DMS114 treated with DMSO at 0.1 percent for 48 hours (cell line): ENCODE results near the gene POMGNT1.

Experiments used
- DNase-seq: peaks from one replicate; lab custom pipeline; 2025; ENCODE audit not compliant: unreplicated experiment; lab: John Stamatoyannopoulos, UW

POMGNT1 gene

DNA sequence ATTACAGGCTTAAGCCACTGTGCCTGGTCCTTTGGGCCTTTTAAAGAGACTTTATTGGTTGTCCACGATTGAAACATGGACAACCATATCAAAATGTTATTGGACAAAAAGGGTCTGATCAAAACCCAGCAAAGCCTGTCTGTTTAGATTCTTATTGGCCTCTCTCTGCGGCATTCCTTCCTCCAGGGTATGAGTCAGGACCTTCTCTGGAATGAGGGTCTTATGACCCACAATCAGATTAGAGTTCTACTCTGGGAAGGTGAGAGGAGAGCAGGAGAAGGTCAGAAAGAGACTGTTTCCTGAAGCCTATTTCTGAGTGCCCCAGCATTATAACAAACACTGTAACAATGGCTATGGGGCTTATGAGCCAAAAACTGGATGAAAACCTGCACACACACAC, 12.8 kb upstream of the POMGNT1 start:
- DNase-seq = no peak

DNA sequence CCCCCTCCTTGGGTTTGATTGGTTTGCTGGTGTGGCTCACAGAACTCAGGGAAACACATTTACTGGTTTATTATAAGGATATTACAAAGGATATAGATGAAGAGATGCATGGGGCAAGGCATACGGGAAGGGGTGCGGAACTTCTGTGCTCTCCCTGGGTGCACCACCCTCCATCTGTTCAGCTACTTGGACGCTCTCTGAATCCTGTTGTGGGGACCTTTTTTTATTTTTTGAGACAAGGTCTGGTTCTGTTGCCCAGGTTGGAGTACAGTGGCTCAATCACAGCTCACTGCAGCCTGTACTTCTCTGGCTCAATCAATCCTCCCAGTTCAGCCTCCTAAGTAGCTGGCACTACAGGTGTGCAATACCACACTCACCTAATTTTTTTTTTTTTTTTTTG, 12.3 kb upstream of the POMGNT1 start:
- no peak for DNase-seq

DNA sequence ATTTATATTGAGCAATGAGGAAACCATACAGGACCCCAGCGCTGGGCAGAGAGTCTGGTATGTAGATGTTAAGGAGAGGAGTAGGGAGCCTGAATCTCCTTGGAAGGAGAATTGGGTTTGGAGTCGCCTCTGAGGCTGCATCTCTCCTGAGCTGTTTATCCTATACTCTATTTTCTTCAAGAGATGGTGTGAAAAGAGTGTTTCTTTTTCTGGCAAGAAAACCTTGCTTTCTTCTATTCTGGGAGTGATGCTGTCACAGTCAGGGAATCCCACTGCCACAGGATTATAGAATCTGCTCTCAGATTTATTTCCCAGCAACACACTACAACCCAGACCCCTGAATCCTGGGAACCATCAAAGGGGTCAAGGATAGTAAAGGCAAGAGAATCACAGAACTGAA, 8.2 kb upstream of the POMGNT1 start:
- DNase-seq = no peak

DNA sequence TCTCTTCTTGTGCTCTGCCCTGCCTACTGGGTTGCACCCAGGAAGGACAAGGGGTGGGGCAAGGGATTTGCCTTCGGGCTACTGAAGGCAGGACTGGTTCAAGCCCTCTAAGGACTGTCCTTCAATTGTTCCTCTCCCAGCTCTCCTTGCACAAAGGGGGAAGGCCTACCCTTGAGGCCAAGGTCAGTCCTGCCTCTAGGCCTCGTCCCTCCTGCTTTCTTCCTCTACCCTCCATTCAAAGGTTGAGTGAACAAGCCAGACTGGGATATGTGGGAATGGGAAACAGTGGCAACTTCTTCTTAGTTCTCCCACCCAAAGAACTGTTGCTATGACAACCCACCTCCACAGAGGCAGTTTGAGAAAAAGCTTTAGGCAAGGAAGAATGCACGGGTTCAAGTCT, 7.6 kb upstream of the POMGNT1 start:
- DNase-seq = no peak

DNA sequence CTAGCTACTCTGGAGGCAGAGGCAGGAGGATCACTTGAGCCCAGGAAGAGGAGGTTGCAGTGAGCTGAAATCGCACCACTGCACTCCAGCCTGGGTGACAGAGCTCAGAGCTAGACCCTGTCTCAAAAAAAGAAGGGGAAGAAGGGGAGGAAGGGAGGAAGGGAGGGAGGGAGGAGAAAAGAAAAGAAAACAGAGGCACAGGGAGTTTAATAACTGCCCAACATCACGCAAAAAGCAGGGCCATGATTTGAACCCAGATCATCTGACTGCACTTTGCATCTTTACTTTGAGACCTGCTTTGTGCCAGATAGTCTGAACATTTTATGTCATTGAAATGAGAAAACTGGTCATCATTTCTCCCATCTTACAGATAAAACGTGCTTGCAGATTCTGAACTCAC, 6.9 kb upstream of the POMGNT1 start:
- DNase-seq = no peak

DNA sequence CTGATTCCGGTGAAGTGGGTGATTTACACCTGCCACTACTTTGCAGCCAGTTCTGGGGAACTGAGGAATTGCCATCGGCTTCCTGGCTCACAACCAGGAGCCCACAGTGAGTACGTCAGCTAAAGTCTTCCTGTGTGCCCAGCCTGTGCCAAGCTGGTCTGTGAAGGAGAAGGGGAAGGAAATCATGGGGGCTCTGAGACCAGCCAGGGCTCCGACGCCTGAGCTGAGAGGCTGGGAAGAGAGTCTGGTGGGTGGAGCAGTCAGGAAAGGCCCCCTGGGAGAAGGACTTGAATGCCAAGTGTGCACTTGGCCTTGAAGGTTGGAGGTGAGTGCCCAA, 6.1 kb upstream of the POMGNT1 start:
- no peak for DNase-seq

DNA sequence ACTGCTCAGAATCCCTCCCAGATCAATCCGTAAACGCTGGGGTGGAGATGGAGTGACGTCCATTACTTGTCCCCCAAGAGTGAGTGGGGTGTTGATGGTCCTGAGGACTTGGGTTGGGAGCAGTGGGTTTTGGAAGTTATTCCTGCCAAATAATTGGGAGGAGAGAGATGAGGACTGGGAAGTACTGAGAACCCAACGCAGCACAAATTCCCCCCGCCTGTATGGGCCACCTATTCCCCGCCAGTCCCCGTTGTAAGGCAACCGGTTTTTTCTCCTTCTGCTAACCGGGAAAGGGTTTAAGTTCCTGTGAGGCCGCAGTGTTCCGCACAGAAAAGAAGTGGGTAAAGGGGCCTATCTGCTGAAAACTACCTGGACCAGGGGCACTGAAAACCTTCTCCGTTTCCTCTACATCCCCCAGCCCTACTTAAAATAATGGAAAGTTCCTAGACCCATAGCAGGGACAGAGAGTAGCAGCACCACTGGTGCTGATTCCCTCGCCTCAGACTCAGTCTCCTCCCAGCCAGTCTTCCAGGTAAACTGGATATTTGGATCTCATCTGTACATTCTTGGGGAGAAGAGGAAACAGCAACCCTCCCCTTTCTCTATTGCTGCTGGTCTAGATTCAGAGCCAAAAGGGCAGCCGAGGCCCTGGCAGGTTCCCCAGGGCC, 5.6 kb upstream of the POMGNT1 start:
- no peak for DNase-seq

DNA sequence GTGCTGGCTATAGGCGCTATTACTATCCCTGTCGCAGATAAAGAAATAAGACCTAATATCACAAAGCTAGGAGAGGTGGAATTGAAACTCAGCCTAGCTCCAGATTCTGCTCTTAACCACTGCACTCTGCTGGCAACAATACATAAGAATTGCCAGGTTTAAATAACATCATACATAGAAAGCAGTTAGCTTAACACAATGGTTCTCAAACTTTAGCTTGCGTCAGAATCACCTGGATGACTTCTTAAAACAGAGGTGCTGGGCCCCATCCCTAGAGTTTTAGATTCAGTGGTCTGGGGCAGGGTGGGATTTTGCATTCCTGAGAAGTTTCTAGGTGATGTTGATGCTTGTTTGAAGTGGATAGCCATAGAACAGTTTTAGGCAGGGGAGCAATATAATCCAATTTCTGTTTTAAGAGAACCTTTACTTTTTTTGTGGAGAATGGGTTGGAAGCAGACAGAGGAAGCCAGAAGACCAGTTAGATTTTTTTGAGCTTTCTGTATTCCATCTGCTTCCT, 1.1 kb upstream of the POMGNT1 start:
- DNase-seq = no peak

DNA sequence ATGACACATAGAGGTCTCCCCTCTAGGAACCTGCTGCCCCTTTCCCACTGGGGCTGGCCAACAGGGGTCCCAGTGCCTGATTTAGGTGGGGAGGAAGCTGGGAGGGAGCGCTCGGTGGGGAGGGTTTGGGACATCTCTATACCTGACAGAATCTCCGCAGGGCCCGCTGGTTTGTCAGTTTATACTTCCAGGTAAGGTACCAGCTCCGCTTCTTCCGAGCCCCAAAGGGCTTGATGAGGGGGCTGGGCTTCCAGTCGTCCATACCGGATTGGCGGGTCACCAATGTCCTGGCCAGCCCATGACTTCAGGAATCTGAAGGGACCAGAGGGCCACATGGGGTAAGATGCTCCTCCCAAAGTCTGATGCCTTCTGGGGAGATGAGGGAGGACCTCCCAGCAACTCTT, 672 bp downstream of the POMGNT1 start:
- no peak for DNase-seq

DNA sequence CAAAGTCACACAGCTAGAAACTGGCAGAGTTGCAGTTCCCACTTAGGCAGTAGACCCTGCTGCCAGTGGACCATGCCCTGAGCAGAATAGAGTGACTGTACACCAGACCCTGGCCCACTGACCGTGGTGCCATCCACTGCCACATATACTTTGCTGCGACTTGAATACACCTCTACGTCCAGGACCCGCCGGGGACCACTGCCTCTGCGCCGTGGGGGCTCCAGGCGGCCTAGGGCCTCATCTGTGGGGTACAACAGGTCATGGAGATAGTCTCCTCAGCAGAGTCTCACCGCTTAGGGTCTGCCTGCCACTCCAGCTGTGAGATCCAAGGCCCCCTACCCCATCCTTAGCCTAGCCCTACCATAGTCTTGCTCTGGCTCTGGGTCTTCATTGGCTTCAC, 1.6 kb downstream of the POMGNT1 start:
- DNase-seq = no peak

DNA sequence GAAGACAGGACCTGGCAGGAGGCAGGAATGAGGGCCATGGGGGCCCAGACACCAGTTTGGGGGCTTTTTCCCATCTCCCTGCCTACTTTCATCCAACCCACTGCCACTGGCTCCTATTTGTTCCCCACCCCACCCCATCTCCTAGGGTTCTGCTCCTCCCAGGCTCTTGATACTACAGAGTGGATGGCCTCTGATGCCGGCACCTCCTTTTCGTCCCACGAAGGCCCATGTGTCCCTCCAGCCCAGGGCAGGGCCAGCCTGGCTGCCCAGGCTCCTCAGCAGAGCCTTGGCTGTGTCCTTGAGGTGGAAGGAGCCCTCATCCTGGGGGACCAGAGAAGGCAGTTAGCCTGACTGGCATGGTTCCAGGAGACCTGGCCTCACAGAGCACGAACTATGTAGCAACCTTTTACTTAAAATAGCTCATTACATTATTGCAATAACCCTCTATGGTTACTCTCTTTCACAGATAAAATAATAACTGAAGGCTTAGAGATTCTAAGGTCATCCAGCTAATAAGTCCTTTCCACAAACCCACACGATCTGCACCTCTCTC, 3.5 kb downstream of the POMGNT1 start:
- no peak for DNase-seq

DNA sequence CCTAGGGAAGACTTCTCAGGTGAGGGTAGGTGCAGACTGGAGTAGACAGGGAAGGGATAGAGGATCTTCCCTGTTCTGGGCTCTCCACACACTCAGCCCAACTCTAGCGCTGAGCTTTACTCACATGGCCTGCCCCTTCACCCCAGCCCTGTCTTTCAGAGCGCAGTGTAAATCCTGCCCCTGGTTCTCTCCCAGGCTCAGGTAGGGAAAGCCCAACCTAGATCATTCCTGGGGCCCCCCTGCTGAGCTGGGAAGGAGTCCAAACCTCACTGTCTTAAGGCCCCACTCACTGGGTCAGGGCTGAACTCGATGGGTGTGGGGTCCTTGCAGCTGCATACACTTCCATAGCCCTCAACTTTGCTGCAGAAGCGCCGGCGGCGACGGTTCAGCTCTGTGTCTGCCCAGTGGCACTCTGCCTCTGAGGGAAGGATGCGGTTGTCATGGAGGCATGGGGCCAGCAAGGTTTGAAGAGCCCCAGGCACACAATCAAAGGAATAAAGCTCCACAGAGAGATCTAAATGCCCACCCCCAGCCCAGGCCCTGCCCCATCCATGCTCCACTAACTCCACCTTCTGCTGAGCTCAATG, 4.2 kb downstream of the POMGNT1 start:
- DNase-seq = no peak

DNA sequence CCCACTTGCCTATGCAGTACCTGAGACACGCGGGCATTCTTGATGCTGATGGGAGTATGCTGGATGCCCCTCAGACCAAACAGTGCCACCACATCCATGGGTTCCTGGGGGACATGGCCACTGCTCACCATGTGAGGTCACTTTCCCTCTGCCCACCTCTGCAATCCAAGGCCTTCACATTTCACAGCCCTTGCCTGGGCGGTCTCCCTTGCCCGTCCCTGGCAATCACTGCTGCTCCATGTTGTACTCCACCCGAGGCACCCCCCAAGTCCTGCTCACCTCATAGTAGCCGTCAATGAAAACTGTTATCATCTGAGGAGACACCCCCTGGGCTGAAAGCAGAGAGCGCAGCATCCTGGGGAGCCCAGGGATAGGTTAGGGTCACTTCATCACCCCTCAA, 4.9 kb downstream of the POMGNT1 start:
- DNase-seq = no peak

DNA sequence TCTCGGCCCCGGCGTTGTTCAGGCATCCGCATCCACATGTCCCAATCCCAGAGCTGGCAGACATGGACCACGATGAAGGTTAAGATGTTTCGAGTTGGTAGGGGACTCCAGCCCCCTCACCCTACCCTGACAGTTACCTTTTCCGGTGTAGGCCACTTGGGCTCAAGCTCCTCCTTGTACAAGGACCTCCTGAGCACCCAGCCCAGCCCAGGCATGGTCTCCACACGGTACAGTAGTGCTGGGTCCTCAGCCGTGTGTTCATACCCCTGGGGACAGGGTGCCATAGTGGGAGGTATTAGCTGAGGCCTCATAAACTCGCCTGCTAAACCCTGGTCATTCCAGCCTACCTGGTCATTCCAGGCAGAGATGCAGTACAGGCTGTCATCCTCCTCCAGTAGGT, 6.1 kb downstream of the POMGNT1 start:
- DNase-seq = no peak

DNA sequence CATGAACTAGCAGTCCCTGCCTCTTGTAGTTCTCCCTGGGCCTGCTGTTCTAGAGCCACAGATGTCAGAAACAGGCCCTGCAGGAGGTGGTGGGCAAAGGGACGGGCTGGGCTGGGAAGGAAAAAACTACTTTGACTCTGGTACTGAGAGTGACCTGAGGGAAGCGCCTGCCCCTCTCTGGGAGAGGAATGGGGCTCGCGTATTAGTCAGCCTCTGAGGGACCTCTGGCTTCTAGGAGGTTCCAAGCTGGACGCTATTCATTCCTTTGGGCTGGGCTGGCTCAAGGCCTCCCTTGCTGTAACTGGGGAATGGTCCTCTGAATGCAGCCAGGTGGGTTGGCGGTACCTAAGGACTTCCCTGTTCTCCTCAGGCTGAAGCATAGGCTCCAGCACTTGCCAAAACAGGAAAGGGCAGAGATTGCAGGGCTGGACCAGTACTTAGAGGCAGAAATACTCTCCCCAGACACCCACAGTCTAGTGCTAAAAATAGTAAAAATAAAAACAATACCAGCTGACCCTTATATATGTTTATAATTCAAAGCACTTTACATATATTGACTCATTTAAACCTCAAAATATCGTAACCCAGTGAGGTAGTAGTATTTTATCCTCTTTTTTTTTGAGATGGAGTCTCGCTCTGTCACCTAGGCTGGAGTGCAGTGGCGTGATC, 7.1 kb downstream of the POMGNT1 start:
- DNase-seq = no peak

DNA sequence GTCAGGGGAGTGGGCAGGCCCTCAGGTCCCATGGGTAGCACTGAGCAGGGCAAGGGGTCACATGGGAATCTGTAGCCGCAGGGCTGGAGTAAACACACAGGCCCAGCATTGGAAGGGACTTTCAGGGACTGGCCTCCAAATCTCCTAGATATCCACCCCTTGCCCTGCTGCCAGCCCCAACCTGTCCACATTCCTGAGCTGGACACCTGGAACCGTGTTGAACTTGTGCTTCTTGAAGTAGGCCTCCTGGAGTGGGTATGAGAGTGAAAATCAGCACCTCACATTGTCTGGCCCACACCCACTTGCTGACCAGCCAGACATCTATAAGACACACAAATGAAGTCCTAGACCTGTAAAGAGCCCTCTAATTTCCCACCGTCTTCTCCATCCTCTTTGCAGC, 7.7 kb downstream of the POMGNT1 start:
- no peak for DNase-seq

DNA sequence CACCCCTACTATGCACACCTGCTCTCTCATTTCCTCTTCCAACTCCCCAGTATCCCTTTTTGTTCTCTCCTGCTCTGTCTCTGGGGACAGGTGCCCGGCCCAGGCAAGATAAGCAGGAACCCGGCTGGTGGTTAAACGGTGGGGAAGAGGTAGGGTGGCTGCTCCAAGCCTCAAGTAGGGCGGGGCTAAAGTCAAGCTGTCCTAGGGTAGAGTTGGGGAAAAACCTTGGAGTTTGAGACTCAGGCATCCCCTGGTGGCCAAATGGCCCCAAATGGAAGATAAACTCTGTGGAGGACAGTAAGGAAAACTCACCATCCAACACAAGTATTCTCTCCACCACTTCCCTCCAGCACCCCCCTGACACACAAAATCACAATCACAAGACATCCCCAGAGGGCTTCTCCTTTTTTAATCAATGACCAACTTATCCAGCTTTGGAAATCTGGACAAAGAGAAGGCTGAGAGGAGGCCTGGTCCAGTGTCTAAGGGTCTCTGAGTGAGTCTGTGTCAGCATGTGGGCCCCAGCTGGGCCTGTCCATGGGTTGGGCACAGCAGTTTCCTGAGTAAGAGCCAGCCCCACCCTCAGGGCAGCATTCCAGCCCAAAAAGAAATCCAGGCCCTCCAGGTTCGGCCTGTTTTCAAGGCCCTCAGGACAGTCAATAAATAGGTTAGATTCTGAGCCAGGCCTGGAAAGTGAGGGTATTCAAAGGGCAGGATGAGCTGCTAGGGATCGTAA, 9.8 kb downstream of the POMGNT1 start:
- no peak for DNase-seq

DNA sequence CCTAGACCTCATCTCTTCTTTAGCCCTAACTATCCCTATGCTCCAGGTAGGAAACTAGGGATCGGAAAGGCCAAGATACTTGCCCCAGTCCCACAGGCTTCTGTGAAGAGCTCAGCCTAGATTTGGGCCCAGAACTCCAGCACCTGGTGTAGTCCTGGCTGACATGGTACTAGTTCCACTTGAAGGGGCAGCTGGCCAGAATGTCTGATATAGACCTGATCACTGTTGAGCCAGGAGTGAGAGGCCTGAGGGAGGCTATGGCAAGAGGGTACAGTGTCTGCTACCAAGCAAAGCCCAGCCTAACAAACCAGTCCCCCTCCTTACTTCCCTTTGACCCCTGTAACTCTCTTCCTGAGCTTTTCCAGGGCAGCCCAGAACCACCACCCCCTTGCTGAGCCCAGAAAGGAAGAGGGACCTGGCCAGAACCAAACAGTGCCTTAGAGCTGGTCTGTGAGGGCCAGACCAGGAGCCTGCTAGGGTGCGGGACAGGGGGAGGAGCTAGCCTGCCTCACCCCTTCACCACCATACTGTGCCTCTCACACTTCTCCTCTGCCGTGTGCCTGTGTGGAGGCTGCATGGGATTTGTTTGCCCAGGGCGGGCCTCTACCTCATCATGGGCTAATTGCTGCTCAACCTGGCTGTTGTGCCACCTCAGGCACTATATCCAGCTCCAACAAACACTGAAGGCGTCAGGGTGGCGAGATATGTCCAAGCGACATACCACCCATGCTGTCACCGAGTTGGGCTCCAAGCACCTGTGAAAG, 10.9 kb downstream of the POMGNT1 start:
- DNase-seq = no peak

DNA sequence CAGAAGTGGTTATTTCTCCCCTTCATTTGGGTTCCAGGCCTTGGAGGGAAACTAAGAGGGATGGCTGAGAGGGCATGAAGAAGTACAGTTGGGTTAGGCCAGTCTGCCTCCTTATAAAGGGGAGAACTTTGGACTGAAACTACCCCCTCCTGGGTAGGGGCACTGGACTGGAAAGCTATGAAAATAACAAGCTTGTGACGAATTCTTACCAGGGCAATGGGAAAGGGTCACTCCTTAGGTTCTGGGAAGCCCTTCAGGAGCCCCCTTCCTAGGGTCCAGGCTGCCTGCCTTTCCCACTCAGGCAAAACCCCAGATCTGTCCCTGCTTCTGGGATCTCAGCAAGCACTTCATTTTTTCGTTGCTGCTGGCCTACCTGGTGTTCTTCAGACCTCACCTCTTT, 12.2 kb downstream of the POMGNT1 start:
- no peak for DNase-seq

DNA sequence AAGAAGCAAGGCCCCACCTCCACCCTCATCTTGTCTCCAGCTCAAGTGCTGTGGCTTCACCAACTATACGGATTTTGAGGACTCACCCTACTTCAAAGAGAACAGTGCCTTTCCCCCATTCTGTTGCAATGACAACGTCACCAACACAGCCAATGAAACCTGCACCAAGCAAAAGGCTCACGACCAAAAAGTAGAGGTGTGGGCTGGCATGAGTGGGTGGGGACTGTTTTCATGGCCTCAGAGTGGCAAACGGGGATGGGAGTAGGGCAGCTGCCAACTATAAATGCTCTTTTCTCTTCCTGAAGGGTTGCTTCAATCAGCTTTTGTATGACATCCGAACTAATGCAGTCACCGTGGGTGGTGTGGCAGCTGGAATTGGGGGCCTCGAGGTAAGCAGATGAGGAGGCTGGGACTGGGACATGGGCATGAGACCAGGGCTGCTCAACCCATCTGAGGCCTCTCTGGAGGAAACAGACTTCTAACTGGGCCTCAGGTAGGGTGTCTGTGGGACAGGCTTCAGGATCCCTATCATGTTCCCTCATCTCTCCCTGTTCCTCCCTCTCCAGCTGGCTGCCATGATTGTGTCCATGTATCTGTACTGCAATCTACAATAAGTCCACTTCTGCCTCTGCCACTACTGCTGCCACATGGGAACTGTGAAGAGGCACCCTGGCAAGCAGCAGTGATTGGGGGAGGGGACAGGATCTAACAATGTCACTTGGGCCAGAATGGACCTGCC, 13.1 kb downstream of the POMGNT1 start:
- no peak for DNase-seq
